Bladder microvascular endothelial cell (primary cell): Measurements from ENCODE around the gene TSPAN6. TPM values are rescaled to one million over a fixed set of nuclear protein-coding genes. Genes with fewer than 3 reads are reported as not detected.

Experiments used
- total RNA-seq: library from RNA; depleted of rRNA; stranded (reverse); fragments of >200 nt; gene quantifications from 2 replicates; pipeline ENCODE4 v1.2.3, GENCODE V29; 2014

Gene TSPAN6, protein sequence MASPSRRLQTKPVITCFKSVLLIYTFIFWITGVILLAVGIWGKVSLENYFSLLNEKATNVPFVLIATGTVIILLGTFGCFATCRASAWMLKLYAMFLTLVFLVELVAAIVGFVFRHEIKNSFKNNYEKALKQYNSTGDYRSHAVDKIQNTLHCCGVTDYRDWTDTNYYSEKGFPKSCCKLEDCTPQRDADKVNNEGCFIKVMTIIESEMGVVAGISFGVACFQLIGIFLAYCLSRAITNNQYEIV
- 32.4 and 84.7 TPM in 2 replicates for total RNA-seq

DNA sequence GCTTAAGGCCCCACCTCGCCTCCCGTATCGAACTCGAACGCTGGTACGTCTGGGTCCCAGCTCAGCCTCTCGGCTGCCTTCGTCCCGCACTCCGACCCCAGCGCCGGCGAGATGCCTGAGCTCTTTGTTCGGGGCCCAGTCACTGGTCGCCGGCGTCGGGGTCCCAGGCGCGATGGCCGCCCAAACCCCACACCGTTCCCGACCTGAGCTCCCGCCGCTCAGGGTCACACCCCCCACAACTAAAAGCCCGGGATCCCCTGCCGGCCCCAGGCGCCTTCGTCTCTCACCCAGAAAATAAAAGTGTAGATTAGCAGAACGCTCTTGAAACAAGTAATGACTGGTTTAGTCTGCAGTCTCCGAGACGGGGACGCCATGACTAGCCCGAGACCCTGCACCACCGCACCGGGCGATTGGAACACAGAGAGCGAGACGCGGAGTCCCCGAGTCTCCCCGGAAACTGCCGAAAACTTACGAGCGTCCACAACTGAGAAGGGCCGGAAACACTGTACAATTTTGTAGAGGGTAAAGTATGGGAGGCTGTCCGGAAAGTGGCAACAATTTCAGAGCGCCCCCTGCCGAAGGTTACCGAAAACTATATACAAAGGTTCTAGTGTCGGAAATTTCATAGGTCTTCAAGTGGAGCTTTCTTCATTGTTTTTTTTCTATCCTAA is at the start of gene TSPAN6:
TSPAN6 (minus strand) TSS at position 486 of the 671 bp plus-strand sequence; CDS start at position 374, 112 bp downstream.

DNA sequence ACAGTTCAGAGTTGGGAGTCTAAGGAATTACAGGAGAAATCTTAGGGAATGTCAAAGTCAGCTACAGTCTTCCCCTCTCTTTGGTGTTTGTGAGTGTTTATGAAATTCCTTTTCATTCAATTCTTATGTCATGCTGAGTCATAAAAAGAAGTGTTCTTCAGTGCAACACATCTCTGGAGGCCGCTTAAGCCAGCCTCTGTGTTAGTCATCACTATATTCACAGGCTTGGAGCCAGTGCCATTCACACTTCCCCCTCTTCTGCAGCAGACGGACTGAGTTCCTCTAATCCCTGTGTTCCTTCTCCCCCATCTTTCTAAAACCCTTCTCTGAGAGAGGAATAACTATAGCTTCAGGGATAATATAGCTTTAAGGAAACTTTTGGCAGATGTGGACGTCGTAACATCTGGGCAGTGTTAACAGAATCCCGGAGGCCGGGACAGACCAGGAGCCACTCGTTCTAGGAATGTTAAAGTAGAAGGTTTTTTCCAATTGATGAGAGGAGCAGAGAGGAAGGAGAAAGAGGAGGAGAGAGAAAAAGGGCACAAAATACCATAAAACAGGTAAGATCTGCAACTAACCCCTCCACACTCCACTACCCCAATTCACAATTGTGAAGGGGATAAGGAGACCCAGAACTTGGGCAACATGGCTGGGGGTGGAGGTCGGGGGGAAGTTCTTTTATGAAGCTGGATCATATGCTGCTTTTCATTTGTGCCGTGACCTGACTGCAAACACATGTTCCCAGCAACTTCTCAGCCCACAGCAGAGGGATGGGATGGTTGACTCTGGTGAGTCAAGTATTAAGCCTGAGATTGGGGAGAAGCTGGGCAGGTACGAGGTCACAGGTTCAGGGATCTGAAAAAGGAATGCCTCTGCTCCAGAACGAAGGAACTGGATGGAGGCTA is 7.6 kb upstream of the TSPAN6 start, which contains the start of gene SRPX2:
SRPX2 (plus strand) TSS at position 244 of the 905 bp plus-strand sequence. CDS start 2,124 bp downstream, outside the sequence.

DNA sequence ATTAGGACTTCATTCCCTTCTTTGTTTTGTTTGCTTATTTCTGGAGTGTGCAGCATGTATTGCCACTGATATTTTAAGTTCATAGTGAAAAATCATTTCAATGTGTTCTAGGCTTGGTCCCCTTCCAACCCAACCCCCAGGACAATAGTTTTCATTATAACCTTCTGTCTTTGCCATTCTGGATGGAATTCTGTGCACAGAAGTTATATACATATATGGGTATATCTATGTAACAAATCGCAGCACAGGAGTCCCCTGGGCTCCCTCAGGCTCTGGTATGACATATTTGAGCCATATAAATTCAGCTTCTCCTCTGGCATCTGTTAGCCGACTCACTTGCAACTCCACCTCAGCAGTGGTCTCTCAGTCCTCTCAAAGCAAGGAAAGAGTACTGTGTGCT is 52.0 kb downstream of the TSPAN6 start, which contains the start of gene TNMD:
TNMD (plus strand) TSS at position 326 of the 400 bp plus-strand sequence. CDS start 83 bp downstream, outside the sequence.

Other genes starting within 250 kb of the TSPAN6 start
- gene PCDH19, start 226.5 kb downstream of the TSPAN6 start, total RNA-seq, result 0.97 and 2.2 TPM in 2 replicates
- gene TNMD, start 51.9 kb downstream of the TSPAN6 start, total RNA-seq, result under 0.01 TPM in 1 of 2 replicates, not detected in the other
- gene SRPX2, start 7.4 kb upstream of the TSPAN6 start, total RNA-seq, result 6.8 and 59.6 TPM in 2 replicates
- gene SYTL4, start 95.3 kb upstream of the TSPAN6 start, total RNA-seq, result 27.7 and 30.8 TPM in 2 replicates
- 13.8 and 23.2 TPM in 2 replicates for gene CSTF2, start 183.6 kb upstream of the TSPAN6 start, total RNA-seq
- gene NOX1, start 237.6 kb upstream of the TSPAN6 start, total RNA-seq, result not detected in 2 replicates